Smooth muscle cell (in vitro differentiated cells): Measurements from ENCODE around the gene SLC39A10. TPM values are rescaled to one million over a fixed set of nuclear protein-coding genes. Genes with fewer than 3 reads are reported as not detected.

Experiments
- DNase-seq: peaks from one replicate; lab custom pipeline; 2025; ENCODE audit not compliant: unreplicated experiment; lab: John Stamatoyannopoulos, UW
- H2AFZ ChIP-seq: fragments of 200-600 bp; sonication (generic); 2 replicates; pipeline ENCODE4 v1.6.0; 2016; ENCODE audit warnings: antibody characterized with exemption, low read depth, mild to moderate bottlenecking
- H3F3A ChIP-seq: fragments of 200-600 bp; sonication (generic); 2 replicates; pipeline ENCODE4 v1.6.0; 2017; ENCODE audit warnings: antibody characterized with exemption, low read depth
- H3K27ac ChIP-seq: fragments of 200-600 bp; sonication (generic); 2 replicates; pipeline ENCODE4 v1.5.1; 2016; ENCODE audit warnings: low read depth, mild to moderate bottlenecking
- H3K27me3 ChIP-seq: fragments of 200-600 bp; sonication (generic); 2 replicates; pipeline ENCODE4 v1.6.1; 2016; ENCODE audit warnings: low read depth, mild to moderate bottlenecking
- H3K36me3 ChIP-seq: fragments of 200-600 bp; sonication (generic); 2 replicates; pipeline ENCODE4 v1.5.1; 2016; ENCODE audit warnings: low read depth
- H3K4me1 ChIP-seq: fragments of 200-600 bp; sonication (generic); 2 replicates; pipeline ENCODE4 v1.5.1; 2016; ENCODE audit warnings: low read depth
- H3K4me2 ChIP-seq: fragments of 200-600 bp; sonication (generic); 2 replicates; pipeline ENCODE4 v1.6.0; 2016; ENCODE audit warnings: mild to moderate bottlenecking
- H3K4me3 ChIP-seq: fragments of 200-600 bp; sonication (generic); 2 replicates; pipeline ENCODE4 v1.5.1; 2016; ENCODE audit warnings: mild to moderate bottlenecking
- H3K79me2 ChIP-seq: fragments of 200-600 bp; sonication (generic); 2 replicates; pipeline ENCODE4 v1.6.0; 2016; ENCODE audit warnings: low read depth, mild to moderate bottlenecking
- H3K9ac ChIP-seq: fragments of 200-600 bp; sonication (generic); 2 replicates; pipeline ENCODE4 v1.6.0; 2016; ENCODE audit warnings: low read depth
- H3K9me3 ChIP-seq: fragments of 200-600 bp; sonication (generic); replicated peaks from 2 replicates; pipeline ENCODE4 v1.5.1; 2016; ENCODE audit warnings: low read depth
- H4K20me1 ChIP-seq: fragments of 200-600 bp; sonication (generic); 2 replicates; pipeline ENCODE4 v1.6.0; 2016; ENCODE audit warnings: low read depth
- WGBS: methylation state at CpG from one replicate; pipeline ENCODE4 v1.1.7; 2016; ENCODE audit warnings: low lambda C conversion rate; 5-methylcytosine and 5-hydroxymethylcytosine counted together
- polyA plus RNA-seq: library from polyadenylated mRNA; unstranded; fragments of >200 nt; fragmentation: Nextera tagmentation; extraction: Ambion mirVana; gene quantifications from 2 replicates; pipeline ENCODE4 v1.2.1, GENCODE V29; 2016
- total RNA-seq: library from RNA; depleted of rRNA; stranded (reverse); fragments of >200 nt; gene quantifications from 2 replicates; pipeline ENCODE4 v1.2.3, GENCODE V29; 2014
- TF ChIP-seq, protein P1 (sequence below): fragments of 200-600 bp; sonication (generic); IDR thresholded peaks from 2 replicates; pipeline ENCODE4 v1.5.1; 2017; ENCODE audit warnings: borderline replicate concordance, mild to moderate bottlenecking, antibody characterized with exemption; ENCODE audit not compliant: insufficient read depth, poor library complexity, severe bottlenecking

Gene SLC39A10
- total and polyA plus RNA-seq, 2 experiments from 2014 or later = 15.6 to 81.2 TPM

DNA sequence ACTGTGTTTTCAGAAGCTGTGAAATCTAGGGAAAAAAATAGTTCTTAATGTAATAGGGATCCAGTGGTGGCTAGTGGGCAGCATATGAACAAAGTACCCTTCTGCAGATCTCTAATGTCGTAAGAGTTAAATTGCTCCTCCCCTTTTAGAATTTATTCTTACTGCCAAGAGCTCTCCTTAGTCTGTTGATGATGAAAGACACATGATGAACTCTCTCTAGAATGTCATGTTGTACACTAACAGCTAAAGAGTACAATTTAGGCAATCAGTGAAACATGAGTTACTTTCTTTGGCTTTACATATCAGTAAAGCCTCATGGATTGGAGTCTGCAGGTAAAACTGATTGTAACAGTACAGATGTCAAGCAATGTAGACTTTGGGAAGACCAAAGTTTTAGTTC is 84.2 kb downstream of the SLC39A10 start:
- H3K27ac ChIP-seq = no peak overlapping the region
- no peaks in the 10 kb centered on the region for H3K36me3 ChIP-seq
- no peaks in the 10 kb centered on the region for H3K27me3 ChIP-seq
- H3K4me3 ChIP-seq = no peak overlapping the region
- DNase-seq = no peak
- H3F3A ChIP-seq = no peaks in the 10 kb centered on the region
- no peak overlapping the region for H2AFZ ChIP-seq
- no peaks in the 10 kb centered on the region for H3K9me3 ChIP-seq
- no peak overlapping the region for H3K9ac ChIP-seq
- H4K20me1 ChIP-seq = no peaks in the 10 kb centered on the region
- no peak overlapping the region for H3K4me2 ChIP-seq
- H3K4me1 ChIP-seq = no peaks in the 10 kb centered on the region
- H3K79me2 ChIP-seq = no peaks in the 10 kb centered on the region
- TF ChIP-seq, protein P1, sequence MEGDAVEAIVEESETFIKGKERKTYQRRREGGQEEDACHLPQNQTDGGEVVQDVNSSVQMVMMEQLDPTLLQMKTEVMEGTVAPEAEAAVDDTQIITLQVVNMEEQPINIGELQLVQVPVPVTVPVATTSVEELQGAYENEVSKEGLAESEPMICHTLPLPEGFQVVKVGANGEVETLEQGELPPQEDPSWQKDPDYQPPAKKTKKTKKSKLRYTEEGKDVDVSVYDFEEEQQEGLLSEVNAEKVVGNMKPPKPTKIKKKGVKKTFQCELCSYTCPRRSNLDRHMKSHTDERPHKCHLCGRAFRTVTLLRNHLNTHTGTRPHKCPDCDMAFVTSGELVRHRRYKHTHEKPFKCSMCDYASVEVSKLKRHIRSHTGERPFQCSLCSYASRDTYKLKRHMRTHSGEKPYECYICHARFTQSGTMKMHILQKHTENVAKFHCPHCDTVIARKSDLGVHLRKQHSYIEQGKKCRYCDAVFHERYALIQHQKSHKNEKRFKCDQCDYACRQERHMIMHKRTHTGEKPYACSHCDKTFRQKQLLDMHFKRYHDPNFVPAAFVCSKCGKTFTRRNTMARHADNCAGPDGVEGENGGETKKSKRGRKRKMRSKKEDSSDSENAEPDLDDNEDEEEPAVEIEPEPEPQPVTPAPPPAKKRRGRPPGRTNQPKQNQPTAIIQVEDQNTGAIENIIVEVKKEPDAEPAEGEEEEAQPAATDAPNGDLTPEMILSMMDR = no peak
- 92% methylated on average over 1 of the region's 1 CpG for WGBS

DNA sequence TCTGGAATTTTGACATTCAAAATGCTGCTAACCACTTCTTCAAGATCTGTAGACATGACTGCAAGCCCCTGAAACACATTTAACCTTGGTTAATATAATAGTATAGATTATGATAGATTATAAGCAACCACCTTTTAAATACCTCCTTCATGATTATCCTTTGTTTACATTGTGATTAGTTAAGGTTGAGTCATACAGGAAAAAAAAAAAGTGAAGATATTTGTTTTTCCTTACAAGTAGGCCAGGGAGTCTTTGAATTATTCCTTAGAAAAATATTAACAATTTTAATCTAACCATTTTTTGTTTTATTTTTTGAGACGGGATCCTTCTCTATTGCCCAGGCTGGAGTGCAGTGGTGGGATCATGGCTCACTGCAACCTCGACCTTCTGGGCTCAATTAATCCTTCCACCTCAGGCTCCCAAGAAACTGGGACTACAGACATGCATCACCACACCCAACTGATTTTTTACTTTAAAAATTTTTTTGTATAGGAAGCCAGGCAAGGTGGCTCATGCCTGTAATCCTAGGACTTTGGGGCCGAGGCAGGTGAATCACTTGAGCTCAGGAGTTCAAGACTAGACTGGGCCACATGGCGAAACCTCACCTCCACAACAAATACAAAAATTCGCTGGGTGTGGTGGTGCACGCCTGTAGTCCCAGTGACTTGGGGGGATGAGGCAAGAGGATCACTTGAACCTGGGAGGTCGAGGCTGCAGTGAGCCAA is 99.4 kb downstream of the SLC39A10 start:
- Histone ChIP-seq H3K27ac (no peak overlapping the region), H3K4me2 (no peak overlapping the region), H3F3A (no peaks in the 10 kb centered on the region), H3K36me3 (no peaks in the 10 kb centered on the region), H3K4me3 (no peak overlapping the region), H3K79me2 (no peaks in the 10 kb centered on the region), H4K20me1 (no peaks in the 10 kb centered on the region), H3K9ac (no peak overlapping the region), H3K27me3 (no peaks in the 10 kb centered on the region), H3K4me1 (peaks cover 4% of the 10 kb centered on the region), H2AFZ (no peak overlapping the region), H3K9me3 (no peaks in the 10 kb centered on the region)
- TF ChIP-seq, protein P1 = no peak
- DNase-seq = no peak
- 92% methylated on average over 7 of the region's 7 CpGs for WGBS

DNA sequence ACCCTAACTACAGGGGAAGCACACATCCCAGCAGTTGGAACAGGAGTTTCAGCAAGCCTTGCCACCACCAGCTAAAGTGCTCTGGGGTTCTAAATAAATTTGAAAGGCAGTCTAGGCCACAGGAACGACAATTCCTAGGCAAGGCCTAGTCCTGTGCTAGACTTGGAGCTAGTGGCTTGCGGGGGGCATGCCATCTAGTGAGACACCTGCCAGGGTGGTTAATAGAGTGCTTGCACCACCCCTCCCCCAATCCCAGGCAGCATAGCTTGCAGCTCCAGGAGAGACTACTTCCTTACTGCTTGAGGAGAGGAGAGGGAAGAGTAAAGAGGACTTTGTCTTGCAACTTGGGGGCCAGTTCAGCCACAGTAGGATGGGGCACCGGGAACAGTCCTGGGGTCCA is 101.8 kb downstream of the SLC39A10 start:
- Histone ChIP-seq H4K20me1 (no peaks in the 10 kb centered on the region), H3F3A (no peaks in the 10 kb centered on the region), H3K36me3 (no peaks in the 10 kb centered on the region), H3K4me2 (no peak overlapping the region), H3K4me1 (peaks cover 4% of the 10 kb centered on the region), H3K27me3 (no peaks in the 10 kb centered on the region), H2AFZ (no peak overlapping the region), H3K9me3 (no peaks in the 10 kb centered on the region), H3K27ac (no peak overlapping the region), H3K9ac (no peak overlapping the region), H3K4me3 (no peak overlapping the region), H3K79me2 (no peaks in the 10 kb centered on the region)
- TF ChIP-seq, protein P1 = no peak
- WGBS = 97% methylated on average over 3 of the region's 3 CpGs
- DNase-seq = no peak

DNA sequence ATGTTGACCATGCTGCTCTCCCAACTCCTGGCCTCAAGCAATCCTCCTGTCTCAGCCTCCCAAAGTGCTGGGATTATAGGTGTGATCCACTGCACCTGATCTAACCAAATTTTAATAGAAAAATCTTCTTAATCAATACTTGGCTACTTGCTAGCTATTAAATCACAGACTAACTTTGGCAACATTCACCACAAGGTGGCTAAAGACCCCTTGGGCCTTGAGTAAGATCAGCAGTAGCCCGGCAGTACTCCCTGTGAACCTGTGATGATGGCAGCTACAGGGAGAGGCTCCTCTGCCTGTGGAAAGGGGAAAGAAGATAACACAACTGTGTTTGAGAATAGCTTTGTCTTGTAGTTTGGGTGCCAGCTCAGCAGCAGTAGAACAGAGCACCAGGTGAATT is 102.9 kb downstream of the SLC39A10 start:
- no peaks in the 10 kb centered on the region for H3K79me2 ChIP-seq
- no peak overlapping the region for H3K9ac ChIP-seq
- TF ChIP-seq, protein P1 = no peak
- no peak overlapping the region for H3K4me3 ChIP-seq
- H3K27me3 ChIP-seq = no peaks in the 10 kb centered on the region
- H3K36me3 ChIP-seq = no peaks in the 10 kb centered on the region
- no peaks in the 10 kb centered on the region for H4K20me1 ChIP-seq
- peaks cover 4% of the 10 kb centered on the region for H3K4me1 ChIP-seq
- H3K4me2 ChIP-seq = no peak overlapping the region
- H2AFZ ChIP-seq = no peak overlapping the region
- DNase-seq = no peak
- H3K9me3 ChIP-seq = no peaks in the 10 kb centered on the region
- H3F3A ChIP-seq = no peaks in the 10 kb centered on the region
- H3K27ac ChIP-seq = no peak overlapping the region
- 82% methylated on average over 1 of the region's 1 CpG for WGBS
